A172 (cell line): ENCODE results near the gene DPY19L3. TPM values are rescaled to one million over a fixed set of nuclear protein-coding genes. Genes with fewer than 3 reads are reported as not detected.
"Not testable (repeated sequence)": the region's sequence is repeated elsewhere in the genome, so short reads cannot be mapped to it uniquely, and the experiment has no call there.

ENCODE experiments used
- DNase-seq: peaks from one replicate; pipeline ENCODE4 v3.0.0-alpha.2; 2015; ENCODE audit warnings: low spot score
- total RNA-seq: library from RNA; depleted of rRNA; stranded (reverse); fragments of >200 nt; shearing (Covaris generic); gene quantifications from 2 replicates; pipeline ENCODE4 v1.2.3, GENCODE V29; 2014; rRNA removed

Gene DPY19L3
- total RNA-seq, 1 experiment from 2014 or later, result 25.3 TPM

DNA sequence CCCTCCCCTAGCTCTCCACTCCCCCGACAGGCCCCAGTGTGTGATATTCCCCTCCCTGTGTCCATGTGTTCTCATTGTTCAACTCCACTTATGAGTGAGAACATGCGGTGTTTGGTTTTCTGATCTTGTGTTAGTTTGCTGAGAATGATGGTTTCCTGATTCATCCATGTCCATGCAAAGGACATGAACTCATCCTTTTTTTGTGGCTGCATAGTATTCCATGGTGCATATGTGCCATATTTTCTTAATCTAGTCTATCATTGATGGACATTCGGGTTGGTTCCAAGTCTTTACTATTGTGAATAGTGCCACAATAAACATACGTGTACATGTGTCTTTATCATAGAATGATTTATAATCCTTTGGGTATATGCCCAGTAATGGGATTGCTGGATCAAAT is 106.9 kb downstream of the DPY19L3 start:
- not testable (repeated sequence) for DNase-seq

DNA sequence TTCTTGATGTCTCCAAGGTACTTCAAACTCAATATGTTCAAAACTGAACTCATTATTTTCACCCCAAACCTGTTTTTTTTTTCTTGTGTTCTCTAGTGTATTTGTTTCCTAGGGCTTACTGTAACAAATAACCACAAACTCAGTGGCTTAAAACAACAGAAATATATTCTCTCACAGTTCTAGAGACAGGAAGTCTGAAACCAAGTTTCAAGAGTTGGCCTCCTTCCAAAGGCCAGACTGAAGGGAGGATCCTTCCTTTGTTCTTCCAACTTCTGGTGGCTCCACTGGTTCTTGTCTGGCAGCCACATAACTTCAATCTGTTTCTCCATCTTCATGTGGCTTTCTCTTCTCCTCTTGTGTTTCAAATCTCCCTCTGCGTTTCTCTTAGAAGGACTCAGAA is 113.5 kb downstream of the DPY19L3 start:
- peak; percentile 9 for DNase-seq

DNA sequence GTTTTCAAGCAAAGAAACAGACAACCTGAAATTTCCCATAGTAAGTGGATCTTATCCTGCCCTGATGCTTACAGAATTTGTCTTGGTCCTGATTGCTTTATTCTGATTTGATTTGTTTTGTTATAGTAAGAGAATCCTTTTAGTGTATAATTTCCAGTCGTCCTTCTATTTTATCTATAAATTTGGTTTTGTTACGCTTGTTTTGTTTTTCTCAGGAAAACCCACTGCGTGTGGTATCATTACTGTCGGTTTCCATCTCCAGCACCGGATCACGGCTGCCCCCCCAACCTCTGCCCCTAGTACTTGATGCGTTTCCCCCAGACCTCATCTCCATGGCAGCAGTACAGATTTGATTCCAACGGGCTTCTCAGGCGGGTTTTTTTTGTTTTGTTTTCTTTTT is 117.4 kb downstream of the DPY19L3 start:
- DNase-seq, result no peak

DNA sequence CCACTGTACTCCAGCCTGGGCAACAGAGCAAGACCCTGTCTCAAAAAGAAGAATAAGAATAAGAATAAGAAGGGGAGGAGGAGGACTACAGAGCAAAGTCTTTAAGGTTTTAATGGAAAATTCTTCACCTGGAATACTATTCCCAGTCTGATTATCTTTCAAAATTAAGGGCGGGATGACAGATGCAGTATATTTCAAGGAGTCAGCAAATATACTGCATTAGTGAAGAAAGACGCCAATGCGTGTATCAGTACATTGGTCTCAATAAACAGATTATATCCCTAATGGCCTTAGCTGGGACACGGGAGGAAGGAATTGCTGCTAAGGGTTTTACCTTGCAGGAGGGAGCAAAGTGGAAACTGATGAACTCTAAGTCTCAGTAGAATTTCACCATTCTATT is 121.3 kb downstream of the DPY19L3 start:
- no peak for DNase-seq

DNA sequence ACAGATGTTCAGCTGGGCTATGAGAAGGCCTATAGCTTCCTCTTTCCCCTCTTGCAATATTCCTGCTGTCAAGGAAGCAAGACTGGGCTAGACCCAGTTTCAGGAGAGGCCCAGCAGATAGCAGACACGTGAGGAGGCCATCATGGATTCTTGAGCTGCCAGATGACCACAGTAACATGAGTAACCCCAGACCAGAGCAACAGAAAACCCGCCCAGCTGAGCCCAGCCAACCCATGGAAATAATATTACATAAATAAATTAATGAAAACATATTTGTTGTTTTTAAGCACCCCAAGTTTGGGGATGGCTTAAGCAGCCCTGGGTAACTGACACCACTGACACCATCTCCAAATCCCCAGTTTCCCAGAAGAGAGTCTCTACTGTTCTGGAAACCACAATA is 125.2 kb downstream of the DPY19L3 start:
- DNase-seq, result no peak

DNA sequence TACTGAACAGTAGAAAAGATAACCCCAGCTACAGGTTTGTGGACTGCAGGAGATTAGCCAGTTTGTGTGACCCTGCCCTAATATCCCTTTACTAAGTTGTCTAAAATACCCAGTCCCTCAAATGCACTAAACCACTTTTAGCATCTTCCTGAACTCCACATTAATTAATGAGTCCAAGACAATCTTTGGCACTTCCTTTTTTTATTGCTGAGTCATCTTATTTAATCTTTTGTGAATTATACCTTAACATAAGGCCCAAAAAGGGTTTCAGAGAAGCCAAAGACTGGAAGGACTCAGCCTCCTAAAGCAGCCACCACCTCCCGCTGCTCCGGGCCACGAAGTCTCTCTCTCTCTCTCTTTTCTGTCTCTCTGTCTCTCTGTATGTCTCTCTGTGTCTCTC is 126.7 kb downstream of the DPY19L3 start:
- DNase-seq, result no peak

Other genes with a start within 250 kb of the DPY19L3 start
- gene ZNF507, start 60.2 kb upstream of the DPY19L3 start, total RNA-seq, result 6.7 and 9.4 TPM in 2 replicates
- gene PDCD5, start 175.4 kb downstream of the DPY19L3 start, total RNA-seq, result 302 and 527 TPM in 2 replicates